Frontal cortex (tissue), 4 donors: ENCODE measurements around the gene GPR3. TPM values are rescaled to one million over a fixed set of nuclear protein-coding genes. Genes with fewer than 3 reads are reported as not detected.

Experiments
- DNase-seq, 2 donors: peaks; one replicate each; pipeline ENCODE4 v3.0.0; 2012; ENCODE audit warnings: low spot score in 2 of 2
- FAIRE-seq: peaks from 2 replicates; lab custom pipeline; 2012; peaks lifted over from hg19 to GRCh38; lab: Jason Lieb, UNC
- total RNA-seq: library from RNA; depleted of rRNA; stranded (reverse); fragments of >200 nt; gene quantifications from one replicate; pipeline ENCODE4 v1.2.3, GENCODE V29; 2014
- donor health status: control.
- donor health status: control.
- donor health status: control.

Gene GPR3
- total RNA-seq, 1 donor from 2014 or later = 0.41 TPM

DNA sequence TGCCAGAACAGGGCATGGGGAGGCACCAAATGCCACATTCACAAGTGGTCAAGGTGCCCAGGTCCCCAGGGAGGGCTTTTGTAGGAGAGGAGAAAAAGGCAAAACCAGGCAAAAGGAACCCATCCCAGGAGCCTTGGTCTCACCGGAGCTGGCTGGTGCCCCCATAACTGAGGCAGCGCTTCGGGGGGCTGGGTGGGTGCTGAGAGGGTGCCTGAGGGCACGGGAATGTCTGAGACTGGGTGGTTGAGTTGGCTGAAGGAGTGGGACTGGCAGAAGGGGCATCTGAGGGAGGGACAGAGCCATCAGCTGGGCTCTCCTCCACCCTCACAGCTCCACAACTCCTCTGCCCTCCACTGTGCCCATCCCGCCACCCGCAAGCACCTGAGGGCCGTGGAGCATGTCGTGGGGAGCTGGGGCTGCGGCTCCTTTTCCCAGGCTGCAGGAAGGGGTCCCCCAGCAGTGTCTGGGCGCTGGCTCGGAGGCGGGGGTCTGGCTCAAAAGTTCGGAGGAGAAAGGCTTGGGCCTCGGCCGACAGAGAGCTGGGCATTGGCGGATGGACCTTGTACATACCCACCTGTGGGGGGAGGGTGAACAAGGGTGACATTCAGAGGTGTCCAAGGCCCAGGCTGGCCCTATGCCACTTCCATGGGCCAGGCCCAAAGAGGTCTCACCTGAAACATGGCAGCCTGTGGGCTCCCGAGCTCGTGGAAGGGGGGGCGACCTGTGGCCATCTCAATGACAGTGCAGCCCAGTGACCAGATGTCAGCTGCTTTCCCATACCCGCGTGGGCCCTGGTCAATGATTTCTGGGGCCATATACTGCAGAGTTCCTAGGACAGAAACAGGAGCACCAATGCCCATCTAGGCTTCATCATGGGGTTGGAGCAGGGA is 34.1 kb upstream of the GPR3 start:
- FAIRE-seq (no peak), DNase-seq (no peak)

DNA sequence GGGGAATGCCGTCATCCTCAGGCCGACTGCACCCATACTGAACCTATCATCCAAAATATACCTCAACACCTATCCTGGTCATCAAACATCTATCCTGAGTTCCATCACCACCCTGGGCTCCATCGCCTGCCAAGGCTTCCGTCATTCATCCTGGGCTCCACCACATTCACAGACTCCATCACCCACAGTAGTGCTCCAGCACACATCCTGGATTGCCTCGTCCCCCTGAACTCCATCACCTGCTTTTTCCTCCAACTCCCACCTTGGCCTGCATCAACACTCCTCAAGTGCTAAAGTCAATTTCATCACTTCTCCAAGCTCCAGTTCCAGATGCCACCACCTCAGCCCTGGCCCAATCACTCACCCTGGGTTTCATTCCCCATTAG is 33.5 kb upstream of the GPR3 start:
- FAIRE-seq (no peak), DNase-seq (no peak)

DNA sequence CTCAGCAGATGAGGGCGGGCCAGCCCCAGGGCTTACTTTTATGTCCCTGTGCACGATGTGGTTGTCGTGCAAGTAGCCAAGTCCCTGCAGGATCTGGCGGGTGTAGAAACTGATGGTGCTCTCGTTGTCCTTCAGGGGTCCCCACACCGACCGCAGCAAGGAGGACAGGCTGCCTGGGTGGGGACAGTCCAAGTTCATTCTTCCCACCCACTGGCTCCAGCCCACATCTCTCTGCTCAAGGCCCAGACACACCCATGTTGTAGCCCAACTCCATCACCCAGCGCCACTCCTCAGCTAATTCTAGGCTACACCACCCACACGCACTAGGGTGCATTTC is 32.6 kb upstream of the GPR3 start:
- FAIRE-seq (no peak), DNase-seq (no peak)

DNA sequence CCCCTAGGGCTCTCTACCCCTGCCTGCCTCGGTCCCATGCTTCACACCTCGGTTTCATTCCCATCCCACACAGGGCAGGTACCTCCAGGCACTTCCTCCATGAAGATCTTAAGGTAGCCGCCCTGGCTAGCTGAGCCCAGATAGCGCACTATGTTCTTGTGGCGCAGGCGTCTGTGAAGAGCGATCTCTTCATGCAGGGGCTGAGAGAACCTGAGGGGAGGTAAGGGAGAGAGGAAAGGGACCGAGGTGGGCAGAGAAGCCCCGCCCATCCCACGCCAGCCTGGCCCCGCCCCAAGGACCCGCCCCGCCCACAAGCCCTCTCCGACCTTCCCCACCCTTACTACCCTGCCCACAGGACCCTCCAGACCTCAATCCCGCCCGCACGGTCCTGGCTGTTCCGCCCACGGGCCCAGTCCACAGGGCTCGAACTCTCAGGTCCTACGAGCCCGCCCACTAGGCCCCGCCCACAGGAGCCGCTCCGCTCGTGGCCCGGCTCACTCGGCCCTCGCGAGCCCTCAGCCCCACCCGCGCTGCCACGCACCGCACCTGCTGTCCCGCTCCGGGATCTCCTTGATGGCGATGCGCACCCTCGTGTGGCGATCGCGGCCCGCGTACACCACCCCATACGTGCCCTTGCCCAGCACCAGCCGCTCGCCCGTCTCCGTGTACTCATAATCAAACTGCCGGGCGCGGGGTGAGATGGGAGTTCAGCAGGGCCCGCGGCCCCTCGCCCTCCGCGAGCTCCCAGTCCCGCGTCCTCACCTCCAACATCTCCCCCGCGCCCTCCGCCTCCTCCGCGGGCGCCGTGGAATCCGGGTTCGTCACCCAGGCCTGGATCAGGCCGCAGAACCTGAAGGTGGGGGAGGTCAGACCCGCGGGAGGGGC is 32.0 kb upstream of the GPR3 start:
- FAIRE-seq (no peak), DNase-seq (peak in 1 of 2 donors; percentile 80)

DNA sequence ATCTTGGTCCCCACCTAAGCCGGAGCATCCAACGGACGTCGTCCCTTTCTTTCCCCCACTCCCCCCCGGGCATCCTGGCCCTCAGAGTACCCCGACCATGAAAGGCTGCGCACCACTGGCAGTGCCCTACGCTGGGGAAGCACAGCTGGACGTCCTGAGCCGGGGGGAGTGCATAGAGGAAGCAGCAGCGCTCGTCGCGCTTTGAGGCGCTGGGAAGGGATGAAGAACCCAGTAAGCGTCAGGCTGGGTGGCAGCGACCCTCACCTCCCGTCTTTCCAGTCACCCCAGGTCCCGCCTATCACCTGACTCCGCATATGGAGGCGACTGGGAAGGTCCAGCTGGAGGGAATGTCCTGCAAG is 31.4 kb upstream of the GPR3 start:
- DNase-seq (no peak), FAIRE-seq (no peak)

DNA sequence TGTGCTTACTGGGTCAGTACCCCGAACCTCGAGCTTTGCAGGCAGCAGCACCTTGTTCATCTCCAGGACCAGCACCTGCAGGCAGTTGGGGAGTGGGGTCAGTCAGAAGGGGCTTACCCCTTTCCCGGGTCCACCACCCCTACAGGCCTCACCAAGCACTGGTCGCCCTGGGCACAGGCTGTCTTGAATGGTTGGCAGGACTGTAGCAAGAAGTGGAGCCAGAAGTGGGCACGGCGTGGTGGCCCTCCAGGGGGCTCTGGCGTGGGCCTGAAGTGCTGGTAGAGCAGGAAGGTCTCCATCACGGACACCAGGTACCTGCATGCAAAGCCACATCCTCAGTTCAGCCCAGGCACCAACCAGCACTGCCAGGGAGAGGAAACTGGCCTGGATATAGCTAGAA is 30.9 kb upstream of the GPR3 start:
- FAIRE-seq (no peak), DNase-seq (no peak)

DNA sequence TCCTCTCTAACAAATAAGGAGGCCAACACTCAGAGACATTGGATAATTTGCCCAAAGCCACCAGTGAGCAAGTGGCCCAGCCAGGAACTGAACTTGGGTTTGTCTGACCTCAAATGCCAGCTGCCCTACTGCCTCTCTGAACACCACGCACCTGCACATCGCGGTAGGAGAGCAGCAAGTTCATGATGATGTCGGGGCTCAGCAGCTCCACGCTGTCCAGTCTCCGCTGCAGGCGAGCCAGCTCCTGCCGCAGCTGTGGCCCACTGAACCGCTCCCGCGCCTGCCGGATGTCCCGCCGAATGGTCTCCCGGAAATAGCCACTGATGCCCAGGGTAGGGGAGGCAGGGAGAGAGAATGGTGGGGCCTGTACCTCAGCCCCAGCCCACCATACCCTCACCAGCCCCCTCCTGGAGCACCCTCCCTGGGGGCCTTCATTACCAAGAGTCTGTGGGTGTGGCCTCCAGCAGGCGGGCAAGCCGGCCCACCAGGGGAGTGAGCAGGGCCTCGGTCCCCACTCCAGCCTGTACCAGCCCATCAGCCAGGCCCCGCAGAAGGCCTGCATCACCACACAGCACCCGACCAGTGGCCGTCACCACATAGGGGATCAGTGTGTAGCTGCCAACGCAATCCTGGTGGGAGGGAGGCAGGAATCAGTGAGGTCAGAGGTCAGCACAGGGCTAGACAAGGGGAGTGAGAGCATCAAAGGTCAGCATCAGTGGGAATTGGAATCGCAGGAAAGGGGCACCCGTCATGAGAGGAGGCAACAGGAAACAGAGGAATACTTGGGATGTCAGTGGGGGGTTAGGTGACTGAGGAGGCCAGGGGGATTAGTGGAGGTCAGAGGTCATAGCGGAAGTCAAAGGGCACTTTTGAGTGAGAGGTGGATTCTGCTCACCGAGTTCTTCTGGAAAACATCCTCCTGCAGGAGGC is 28.4 kb upstream of the GPR3 start:
- DNase-seq (no peak), FAIRE-seq (no peak)

DNA sequence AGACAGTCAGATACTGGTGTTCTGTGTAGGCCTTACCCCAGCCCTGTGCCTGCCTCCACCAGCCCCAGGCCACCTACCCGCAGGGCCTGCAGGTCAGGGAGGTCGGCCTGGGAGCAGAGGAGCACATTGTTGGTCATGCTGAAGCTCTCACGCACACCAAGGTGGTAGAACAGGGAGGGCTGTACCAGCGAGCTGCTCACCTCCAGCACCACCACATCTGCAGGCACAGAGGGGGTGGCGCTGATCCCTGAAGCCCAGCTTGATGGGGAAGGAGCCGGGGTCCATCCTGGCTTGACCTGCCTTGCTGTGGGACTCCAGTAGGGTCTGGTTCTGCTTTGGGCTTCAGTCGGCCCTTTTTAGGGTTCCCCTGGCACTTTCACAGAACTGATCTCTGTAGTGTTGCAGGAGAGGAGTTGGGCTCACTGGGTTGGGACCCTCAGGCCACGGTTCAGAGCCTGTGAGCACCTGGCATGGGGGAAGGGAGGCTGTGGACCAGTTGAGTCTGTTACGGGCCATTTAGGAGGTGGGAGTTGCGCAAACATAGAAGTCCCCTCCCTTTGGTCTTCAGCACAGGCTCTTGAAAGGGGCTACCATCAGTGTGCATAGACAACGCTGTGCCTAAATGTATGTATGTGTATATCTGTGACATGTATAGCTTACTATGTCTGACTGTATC is 27.6 kb upstream of the GPR3 start:
- FAIRE-seq = no peak
- no peak for DNase-seq

DNA sequence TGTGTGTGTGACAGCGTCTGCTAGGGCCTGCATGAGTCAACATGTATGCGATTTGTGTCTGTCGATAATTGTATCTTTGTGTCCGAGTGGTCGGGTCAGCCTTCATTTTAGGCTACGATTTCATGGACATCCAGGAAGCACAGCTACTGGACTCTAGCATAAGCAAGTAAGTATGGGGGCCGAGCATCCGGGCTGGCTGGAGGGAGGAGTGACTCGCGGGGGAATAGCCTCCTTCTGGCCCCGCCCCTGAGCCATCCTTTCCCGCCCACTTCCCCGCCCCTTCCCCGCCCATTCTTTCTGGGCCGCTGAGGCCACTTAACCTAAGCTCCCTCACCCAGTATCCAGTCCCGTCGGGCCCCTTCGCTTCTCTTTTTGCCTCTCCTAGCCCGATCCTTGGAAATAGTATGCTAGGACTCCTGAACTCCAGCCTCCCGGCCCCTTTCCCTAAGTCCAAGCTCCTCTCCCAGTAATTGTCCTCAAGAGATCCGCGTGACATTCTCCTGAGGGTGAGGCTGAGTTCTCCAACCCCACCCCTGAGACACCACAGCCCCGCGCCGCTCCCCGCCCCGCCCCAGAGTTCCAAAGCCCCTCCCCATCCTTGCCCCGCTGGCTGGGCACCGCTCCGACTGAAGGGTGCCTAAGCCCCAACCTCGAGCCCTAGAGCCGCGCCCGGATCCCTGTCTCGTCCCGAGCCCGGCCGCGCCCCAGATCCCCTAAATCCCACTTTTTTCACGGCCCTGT is 26.9 kb upstream of the GPR3 start:
- FAIRE-seq = no peak

DNA sequence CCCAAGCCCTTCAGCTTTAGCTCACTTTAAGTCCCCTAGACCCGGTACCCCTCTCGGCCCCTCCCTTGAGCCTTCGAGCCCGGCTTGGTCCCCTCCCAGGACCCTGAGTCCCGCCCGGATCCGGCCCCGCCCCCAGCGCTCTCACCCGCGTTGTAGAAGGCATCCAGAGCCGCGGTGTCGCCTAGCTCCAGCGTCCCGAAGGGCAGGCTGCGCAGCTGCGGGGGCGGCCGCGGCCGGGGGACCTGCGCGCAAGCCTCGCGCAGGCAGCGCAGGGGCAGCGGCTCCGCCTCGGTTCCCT is 26.4 kb upstream of the GPR3 start:
- FAIRE-seq = no peak
- peak; percentile 64 to 76 for DNase-seq

More for the DNA sequence above, 26.9 kb upstream of the GPR3 start:
- DNase-seq = peak; percentile 90 to 96

DNA sequence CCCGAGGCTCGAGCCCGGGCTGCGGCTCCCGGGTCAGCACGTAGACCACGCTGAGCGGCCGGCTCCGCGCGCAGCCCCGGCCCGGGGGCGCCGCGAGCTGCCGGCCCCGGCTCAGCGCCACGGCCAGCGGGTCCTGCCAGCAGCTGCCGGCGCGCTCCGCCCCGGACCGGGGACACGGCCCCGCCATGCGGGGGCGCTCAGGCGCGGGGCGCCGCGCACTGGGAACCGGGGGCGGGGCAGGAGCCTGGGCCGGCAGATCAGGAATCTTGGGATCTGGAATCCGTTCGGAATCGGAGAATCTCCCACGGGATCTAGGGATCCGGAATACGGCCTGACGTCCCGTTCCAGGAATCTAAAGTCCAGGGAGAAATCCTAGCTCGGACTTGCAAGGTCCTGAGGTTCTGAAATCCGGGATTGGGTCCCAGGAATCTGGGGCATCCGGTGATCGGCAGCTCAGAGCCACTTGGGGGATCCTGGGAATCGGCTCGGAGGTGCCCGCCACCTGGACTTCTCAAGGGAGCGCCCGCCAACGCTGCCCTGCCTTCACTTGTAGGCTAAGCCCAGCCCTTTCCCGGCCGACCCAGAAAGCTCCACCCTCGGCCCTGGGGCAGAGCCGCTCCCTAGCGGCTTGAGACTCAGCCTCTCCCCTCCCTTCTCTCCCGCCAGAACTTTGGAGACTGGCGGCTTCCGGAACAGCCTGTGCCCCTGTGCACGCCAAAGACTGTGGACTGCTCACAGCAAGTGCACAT is 25.8 kb upstream of the GPR3 start, which contains the start of gene MAP3K6:
MAP3K6 (minus strand) TSS at position 551 of the 749 bp plus-strand sequence; CDS start at position 187, 364 bp downstream.
- peak; percentile 73 to 84 for DNase-seq
- FAIRE-seq = no peak

DNA sequence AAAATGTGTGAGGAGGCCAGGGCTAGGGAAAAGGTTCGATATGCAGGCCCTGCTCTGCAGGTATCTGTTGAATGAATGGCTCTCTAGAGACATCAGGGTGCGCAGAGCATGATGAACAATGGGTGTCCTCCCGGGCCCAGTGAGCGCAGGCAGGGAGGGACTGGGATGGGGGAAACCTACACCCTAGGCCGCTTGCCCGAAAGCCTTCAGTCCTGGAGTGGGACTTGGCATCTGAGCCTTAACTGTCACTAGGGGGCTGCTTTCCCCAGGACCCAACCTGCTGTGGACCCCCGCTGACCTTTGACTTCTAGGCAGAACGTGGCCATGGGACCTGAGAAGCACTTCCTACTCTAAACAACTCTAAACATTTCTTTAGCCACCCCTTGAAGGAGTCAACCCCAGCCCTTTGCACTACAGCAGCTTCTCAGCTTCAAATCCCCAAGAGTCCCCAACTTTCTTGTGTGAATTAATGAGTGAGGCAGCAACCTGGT is 25.2 kb upstream of the GPR3 start:
- FAIRE-seq = no peak
- no peak for DNase-seq

DNA sequence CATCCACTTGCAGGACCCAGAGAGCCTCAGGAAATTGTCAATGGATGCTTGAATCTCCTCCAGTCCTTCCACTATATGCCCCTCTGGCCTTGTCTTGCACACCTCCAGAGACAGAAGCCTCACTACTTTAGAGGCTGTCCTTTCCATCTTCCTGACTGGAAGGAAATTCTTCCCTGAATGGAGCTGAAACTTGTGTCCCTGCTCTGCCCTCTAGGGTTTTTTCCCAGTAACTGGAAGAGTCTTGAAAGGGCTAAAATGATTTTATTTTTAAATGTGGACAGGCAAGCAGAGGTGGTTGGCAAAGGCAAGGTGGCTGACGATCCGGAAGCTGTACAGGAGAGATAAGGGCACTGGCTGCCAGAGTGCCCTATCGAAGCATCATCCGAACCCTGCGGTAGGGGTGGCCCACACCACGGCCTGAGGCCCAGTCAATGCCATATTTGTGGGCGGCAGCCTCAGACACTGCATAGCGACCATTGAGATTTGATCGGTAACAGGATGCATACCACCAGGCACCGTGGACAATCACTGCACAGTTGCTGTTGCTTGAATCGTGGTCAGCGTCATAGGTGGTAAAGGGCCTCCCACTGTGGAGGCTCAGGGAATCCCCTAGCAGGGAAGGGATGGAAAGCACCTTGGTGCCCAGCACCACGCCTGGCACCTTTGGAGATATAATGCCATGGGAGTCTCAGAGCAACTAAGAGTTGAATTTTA is 23.4 kb upstream of the GPR3 start:
- DNase-seq (no peak), FAIRE-seq (no peak)

DNA sequence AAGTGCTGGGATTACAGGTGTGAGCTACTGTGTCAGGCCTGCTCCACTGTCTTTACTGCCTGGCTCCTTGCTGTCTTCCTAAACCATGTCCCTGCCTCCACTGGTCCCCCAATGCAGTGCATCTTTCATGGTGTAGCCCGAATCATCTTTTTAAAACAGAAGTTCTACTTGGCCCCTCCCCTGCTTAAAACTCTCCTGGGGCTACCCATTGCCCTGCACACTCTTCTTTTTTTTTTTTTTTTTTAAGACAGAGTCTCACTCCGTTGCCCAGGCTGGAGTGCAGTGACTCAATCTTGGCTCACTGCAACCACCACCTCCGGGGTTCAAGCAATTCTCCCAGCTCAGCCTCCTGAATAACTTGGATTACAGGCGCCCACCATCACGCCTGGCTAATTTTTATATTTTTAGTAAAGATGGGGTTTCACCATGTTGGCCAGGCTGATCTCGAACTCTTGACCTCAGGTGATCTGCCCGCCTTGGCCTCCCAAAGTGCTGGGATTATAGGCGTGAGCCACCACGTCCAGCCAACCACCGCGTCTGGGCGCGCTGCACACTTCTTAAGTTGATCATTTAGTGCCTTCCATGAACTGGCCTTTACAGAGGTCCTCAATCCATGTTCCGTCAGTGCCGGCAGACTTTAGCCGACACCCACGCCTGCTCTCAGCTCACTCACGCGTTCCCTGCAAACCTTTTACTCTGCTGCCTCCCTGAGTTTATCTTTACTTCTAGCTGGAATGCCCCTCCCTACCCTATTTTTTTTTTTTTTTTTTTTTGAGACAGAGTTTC is 20.2 kb upstream of the GPR3 start:
- no peak for FAIRE-seq
- DNase-seq = no peak

DNA sequence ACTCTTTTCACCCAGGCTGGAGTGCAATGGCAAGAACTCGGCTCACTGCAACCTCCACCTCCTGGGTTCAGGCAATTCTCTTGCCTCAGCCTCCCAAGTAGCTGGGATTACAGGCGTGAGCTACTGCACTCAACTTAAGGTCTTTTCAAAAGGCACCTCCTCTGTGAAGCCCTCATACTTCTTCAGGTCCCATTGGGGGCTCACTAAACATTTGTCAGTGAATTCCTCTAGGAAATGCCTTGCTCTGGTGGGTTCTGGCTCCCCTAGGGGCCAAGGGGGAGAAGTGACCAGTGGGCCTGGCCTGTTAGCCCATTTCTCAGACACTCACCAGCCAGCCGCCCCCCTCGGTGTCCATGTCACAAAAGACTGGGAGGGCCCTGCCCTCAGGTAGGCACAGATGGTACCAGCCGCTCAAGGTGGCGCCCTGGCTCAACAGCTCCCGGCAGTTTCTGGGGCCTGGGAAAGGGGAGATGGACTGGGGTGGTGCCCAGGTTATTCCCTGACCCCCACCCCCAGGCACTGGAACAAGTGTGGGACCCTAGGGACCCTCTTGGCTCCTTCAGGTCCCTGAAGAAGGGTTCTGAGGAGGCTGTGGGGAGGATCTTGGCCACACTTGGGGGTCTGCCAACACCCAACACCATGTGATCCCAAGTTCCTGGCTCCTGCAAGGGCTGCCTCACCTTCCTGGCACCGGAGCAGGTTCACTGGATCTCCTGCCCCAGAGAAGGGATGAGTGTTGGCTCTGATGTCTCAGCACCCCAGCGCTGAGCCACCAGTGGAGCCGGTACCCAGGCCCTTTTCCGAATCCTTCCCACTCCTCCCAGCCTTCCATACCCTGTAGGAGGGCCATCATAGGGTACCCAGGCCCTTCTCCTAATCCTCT is 19.4 kb upstream of the GPR3 start:
- FAIRE-seq = no peak
- no peak for DNase-seq
